Endometrial microvascular endothelial cells (primary cell): ENCODE results near the gene GABBR2. TPM values are rescaled to one million over a fixed set of nuclear protein-coding genes. Genes with fewer than 3 reads are reported as not detected.

Experiments
- in situ Hi-C: cut with HindIII; loops from 2 replicates; pipeline ENCODE4 v1.10.0; 2017; ENCODE audit warnings: low sequenced_read_pairs, low pct_unique_long_range_greater_than_20kb; ENCODE audit errors: inconsistent ontology term
- total RNA-seq: library from RNA; depleted of rRNA; stranded (reverse); fragments of >200 nt; gene quantifications from one replicate; pipeline ENCODE4 v1.2.3, GENCODE V29; 2015; ENCODE audit errors: inconsistent ontology term

Gene GABBR2
- total RNA-seq, 1 donor from 2014 or later: 17.3 TPM

DNA sequence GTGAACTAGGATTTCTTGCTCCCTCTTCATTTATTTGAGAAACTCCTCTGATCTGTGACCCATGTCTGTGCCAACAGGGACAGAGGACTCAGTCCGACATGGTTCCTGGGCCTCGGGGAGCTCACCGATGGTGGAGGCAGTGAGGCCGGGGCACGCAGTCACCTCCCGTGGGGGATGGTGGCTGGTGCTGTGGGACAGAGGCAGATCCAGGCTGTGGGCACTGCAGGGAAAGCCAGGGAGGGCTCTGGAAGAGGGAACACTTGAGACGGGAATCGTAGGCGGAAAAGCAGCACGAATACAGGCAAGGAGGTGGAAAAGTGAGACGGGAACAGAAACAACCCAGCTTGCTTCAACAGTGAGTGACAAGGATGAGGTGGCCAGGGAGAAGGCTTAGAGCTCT lies 127.8 kb downstream of the GABBR2 start:
- in situ Hi-C loops: no loop called here

DNA sequence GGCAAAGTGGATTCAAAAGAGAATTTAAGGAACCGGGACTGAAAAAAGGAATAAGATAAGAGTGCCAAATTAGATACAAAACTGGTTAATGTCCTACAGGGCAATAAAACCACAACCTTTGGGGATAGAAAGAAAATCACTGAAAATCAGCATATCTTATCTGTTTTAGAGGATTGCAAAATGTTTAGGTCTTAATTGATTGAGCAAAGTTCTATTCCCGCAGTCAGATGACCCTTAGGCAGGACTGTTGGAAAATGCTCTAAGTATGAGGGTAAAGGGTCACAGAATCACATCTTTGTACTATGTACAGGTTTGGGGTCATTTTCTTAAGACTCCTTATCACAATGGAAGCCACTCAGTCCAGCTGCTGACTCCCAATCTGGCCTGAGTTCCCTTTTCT lies 129.0 kb downstream of the GABBR2 start:
- in situ Hi-C loops: no loop called here

DNA sequence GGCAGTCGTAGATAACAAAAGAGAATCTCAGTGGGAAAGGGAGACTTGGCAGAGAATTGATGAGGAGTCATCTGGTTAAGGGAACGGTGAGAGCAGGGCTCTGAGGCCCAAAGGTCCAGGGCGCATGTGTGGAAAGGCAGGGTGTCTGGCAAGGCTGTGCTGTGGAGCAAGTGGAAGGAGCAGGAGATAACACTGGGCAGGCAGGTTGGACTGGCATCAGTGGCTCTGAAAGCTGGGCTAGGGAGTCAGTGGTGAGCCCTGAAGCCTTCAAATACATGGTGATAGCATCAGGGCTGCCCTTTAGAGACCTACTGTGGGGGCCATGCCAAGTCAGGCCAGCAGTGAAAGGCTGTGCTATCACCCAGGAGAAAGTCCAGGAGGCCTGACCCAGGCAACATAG lies 131.3 kb downstream of the GABBR2 start:
- in situ Hi-C loops: no loop called here

- in situ Hi-C loops: no loop called here
These were observed 131.9 kb downstream of the GABBR2 start for GRCh38 chr9:98576859-98577258.

DNA sequence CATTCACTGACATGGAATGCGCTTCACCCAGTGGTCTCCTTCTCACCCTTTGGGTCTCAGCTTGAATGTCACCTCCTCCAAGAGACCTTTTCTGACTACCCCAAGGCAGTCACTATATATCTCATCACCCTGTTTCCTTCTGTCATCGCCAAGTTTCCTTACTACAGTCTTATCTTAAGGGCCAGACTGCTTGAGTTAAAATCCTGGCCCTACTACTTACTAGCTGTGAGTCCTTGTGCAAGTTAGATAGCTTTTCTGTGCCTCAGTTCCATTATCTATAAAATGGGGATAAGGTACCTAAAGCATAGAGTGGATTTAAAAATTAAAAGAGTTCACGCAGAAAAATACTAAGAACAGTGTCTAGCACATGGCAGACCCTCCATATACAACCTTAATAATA lies 132.4 kb downstream of the GABBR2 start:
- in situ Hi-C loops: no loop called here

DNA sequence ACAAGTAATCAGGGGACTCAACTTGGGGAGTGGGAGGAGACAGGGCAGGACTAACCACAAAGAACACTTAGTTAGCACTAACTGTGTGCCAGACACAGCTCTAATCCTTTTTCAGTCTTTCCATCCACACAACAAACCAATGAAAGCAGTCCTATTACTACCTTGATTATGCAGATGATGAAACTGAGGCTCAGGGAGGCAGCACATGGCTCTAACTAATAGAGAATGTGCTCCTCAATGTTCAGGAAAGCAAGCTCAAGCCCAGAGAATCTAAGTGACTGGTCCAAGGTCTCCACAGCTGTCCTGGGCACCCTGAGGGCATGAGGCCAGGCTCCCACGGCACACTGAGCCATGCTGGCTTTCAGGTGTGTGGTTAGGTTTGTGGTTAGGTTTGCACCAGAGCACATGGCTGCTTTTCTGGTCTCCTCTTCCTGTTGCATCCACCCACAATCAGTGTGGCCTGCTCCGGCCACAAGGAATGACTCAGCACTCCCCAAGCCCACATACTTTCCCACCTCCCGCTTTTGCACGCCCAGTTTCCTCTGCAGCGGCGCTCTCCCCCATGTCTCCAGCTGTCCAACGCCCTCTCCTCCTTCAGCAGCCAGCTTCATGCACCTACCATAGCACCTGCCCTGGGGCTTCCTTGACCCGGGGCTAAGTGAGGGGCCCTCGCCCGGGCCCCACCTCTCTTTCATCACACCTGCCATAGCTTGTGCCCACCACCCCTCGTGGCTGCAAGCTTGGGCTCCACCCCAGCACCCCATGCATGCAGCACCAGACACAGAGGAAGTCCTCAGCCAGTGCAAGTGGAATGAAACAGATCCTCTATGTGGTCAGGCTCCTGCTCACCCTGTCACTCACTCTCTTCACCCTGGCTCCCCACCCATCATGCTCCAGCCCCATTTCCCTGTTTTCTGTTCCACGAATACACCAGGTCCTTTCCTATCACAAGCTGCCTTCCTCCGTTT lies 133.1 kb downstream of the GABBR2 start:
- in situ Hi-C loops: no loop called here

- in situ Hi-C loops: no loop called here
These were observed 134.9 kb downstream of the GABBR2 start for GRCh38 chr9:98573749-98574278.

DNA sequence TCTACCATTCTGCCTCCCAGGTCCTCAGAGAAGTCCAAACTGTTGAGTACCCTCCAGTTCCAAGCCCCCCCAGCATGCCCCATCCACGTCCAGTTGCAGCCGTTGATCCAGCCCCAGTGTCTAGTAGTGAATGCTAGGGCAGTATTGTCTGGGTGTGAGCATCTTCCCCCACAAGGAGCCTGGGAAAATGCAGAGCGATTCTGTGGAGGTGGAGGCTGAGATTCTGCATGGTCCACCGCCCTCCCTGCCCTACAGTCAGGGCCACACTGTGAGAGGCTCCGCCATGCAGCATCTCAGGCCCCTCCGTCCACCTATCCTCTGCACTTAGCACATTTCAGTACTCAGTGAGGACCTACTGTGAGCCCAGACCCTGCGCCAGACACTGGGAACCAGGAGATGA lies 135.9 kb downstream of the GABBR2 start:
- in situ Hi-C loops: no loop called here

DNA sequence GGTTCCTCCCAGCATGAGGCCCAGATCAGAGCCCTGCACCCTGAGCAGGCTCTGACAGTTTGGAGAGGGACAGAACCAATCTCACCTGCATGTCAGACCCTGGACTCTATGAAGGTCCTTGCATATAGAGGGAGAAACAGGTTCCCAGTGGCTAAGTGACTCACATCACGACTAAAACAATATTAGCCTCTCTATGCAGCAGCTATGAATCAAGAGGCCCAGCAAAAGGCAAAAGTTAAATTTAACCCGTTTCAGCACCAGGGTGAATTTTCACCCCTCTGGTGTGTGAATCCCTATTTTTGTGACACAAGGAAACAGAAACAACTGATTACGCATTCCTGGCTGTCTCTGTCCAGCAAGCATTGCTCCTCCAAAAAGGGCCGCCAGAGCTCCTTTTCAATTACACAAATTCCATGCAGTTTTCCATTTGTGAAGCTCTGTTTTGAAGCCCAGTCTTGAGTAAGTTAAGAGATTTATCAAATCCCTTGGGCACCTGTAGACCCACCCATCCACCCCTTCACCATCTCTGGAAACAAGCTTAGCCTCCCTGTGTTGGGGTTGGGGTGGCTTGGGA lies 136.6 kb downstream of the GABBR2 start:
- in situ Hi-C loops: no loop called here

GRCh38 chr9:98571643-98572042 lies 137.1 kb downstream of the GABBR2 start:
- in situ Hi-C loops: no loop called here

GRCh38 chr9:98570663-98571440 lies 137.9 kb downstream of the GABBR2 start:
- in situ Hi-C loops: no loop called here

DNA sequence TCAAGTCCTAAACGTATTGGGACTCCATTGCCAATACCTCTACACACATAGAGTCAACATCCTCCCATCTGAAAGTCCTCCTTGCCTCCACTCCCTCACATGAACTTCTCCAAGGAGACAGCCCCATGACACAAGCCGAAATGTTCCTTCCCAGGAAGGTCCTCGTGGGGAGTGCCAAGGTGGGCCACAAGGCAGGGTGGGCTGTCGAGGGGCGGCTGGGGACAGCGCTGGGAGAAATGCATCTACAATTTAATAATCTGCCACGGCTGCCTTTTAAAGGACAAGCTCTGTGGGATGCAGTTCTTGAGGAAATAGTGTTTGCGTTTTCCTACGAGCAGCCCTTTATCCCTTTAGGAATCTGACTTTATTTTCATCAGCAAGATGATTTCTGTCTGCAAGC lies 138.7 kb downstream of the GABBR2 start:
- in situ Hi-C loops: no loop called here

GRCh38 chr9:98569491-98569890 lies 139.2 kb downstream of the GABBR2 start:
- in situ Hi-C loops: no loop called here

DNA sequence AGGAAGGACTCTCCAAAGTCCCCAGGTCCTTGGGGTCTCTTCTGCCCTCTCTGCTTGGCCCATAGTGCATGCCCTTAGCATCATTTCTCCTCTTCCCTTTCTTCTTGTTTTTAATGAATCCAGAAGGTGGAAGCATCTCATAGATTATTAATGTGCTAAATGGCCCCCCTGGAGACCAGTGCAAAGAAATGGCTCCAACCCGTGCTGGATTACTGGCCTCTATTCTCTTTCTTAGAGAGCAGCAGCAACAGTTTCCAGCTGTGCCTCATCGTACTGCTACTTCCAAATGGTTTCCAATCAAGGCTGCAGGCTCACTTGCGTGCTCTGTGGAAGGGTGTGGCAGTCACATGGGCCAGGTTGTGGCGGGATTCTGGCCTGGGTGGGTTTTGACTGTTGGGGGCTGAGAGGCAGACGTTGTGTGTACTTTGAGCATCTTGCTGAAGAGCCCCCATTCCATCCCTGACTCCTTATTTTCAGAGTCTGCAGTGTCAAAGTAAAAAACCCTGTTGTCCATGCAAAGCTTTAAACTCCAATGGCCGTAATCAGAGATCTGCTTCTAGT lies 139.7 kb downstream of the GABBR2 start:
- in situ Hi-C loops: no loop called here

DNA sequence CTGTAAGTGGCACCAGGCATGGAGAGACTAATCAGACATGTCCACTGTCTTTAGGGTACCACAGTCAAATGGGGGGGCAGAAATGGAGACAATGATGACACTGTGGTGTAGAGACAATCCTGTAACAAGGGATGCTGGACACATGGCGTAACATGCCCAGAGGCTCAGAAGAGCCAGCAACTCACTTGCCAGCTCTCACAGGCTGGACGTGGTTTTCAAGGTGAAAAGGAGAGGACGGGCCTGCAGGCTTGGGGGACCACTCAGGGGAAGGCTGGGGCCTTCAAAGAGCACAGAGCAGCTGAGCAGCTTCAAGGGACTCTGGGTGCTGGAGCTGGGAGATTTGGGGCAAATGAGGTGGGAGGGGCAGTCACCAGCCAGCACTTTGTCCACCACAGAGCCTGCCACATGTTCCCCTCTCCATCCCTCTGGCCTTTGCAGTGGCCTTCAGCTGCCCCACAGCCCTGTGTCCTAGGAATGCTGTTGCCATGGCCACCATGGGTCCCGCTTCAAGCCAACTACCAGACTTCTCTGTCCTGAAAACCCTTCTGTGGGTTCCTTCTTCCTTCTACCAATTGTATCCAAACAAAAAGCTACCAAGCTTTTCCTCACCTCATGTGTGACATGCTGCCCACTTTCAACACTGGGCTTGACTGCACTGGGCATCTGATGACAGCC lies 140.4 kb downstream of the GABBR2 start:
- in situ Hi-C loops: no loop called here

- in situ Hi-C loops: no loop called here
These were observed 141.0 kb downstream of the GABBR2 start for GRCh38 chr9:98567540-98568233.

GRCh38 chr9:98565152-98566135 lies 143.3 kb downstream of the GABBR2 start:
- in situ Hi-C loops: no loop called here
